COR-L47 (cell line): ENCODE data around the gene SC5D.

ENCODE experiments used
- DNase-seq: peaks from one replicate; lab custom pipeline; 2025; lab: John Stamatoyannopoulos, UW

SC5D gene

DNA sequence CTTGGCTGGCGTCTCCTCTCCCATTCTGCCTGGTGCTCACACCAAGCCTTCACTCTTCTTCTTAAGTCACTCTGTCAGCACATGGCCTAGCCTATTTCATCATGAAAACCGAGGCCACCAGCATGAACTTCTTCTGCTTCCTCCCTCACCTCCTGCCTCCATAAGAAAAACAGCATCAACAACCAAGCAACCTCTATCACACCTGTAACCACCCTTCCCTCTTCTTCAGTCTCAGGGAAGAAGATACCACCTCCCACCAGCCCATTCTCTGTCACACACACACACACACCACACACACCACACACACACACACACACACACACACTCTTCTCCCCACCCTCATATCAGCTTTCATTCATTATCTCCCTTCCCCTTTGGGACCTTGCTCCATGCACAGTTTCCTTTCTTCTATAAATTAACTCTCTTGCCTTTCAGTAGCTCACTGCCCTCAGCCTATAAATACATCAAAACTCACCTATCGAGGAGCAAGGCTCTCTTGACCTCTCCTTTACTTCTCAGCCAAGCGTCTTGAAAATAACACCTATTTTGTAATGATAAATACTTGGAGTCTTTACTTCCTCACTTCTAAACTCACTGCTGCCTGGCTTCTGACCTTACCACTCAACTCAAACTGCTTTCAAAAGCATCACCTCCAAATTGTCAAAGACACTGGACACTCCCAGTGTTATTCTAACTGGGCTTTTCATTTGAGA lies 36.6 kb downstream of the SC5D start:
- no peak for DNase-seq

- no peak for DNase-seq
These were observed 37.3 kb downstream of the SC5D start for GRCh38 chr11:121329781-121330395.

GRCh38 chr11:121330614-121331435 lies 38.3 kb downstream of the SC5D start:
- no peak for DNase-seq

DNA sequence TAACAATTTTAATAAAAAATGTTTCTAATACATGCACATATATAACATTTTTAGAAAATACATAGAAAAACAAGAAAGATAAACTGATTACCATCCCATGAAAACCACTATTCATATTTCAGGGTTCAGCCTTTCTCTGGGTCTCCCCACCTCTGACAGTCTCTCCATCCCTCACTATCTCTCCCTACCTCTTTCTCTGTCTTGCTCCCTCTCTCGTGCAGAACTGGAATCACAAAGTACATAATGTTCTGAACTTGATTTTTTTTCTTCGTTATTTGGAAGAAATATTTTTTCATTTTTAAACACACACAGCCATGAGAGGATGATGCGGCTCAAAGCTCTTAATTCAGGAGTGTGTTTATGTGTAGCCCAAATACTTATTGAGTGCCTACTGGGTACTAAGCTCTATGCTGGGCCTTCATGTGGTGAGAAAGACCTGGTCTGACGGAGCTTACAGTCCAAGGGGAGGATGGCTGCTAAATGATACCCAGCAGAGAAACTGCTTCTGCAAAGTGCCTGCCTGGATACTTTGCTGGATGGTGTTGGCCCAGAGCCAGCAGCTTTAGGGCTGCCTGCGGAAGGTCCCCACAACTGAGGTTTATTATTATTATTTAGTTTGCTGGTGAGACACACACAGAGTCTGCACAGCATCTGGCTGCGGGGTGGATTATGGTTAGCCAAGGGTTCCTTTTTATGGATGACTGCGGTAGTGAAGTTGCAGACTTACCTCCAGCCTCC lies 42.6 kb downstream of the SC5D start:
- no peak for DNase-seq

DNA sequence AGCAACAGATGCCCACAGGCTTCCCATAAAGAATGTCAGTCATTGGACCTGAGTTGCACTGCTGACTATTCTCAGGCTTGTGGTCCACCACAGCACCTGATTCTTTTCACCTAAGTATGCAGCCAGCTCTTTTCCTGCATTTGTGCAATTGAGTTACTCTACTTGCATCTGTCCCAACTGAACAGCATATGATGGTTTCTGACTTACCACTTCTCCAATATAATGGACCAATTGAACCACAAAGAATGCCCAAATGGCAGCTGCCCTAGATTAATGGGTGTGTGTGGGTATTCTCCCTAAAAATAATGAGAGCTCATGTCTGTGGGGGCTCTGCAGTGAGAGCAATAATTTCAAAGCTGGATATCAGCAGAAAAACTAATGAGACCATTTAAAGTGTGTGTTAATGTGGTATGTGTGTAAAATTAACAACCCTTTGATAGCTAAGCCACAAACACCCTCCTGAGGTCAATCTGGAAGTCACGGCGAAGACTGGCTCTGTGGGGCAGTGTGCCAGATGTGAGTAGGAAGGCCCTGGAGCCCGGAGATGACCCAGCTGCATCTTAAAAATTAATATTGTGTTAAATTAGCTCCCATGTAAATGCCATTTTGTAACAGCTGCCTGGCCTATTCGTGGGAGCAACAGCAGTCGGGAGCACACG lies 43.8 kb downstream of the SC5D start:
- no peak for DNase-seq

DNA sequence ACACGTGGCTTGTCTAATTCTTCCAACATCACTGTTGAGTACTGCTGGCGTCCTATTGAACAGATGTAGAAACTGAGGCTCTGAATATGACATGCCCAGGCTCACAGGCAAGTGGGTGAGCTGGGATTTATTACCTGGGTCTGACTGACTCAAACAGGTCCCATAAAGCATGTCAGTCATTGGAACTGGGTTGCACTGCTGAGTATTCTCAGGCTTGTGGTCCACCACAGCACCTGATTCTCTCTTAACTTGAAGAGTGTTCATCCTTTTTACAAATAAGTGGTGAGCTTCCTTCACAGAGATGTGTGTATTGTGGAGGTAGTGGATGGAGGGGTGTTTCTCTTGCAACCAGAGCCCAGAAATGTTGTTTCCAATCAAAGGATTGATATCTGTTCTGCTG lies 44.5 kb downstream of the SC5D start:
- no peak for DNase-seq

- no peak for DNase-seq
These were observed 45.2 kb downstream of the SC5D start for GRCh38 chr11:121337740-121338272.

- DNase-seq, result no peak
These were observed 46.0 kb downstream of the SC5D start for GRCh38 chr11:121338536-121338935.

DNA sequence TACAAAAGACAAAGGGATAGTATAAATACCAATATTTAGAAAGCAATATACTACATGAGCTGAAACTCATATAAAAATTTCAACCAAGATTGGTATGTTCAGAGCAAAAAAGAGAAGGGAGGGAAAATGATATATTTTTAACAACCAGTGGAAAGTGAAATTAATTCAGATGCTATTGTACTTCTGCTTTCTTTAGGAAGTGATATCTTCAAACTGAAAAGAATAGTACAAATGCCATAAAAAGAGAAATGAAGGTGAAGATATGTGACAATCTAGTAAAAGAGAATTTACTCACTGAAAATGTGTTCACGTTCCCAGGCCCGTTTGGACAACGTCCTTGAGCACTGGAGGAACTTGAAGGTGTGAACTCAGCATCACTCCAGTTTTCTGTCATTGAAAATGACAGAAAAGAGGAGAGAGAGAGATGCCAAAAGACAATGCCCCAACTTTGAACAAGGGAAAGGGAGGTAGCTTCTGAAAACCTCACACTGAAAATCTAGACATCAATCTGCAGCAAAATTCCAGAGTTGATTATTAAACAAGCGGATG lies 47.5 kb downstream of the SC5D start:
- no peak for DNase-seq

DNA sequence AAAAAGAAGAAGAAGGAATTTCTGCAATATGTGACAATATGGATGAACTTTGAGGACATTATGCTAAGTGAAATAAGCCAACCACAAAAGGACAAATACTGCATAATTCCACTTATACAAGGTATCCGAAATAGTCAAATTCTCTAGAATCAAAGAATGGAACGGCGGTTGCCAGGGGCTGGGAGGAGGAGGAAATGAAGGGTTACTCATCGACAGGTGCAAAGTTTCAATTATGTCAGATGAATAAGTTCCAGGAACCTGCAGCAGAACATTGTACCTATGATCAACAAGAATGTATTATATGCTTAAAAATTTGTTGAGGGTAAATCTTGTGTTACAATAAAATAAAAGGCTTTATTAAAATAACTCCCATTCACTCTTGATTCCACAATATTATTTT lies 49.0 kb downstream of the SC5D start:
- peak; percentile 19 for DNase-seq

DNA sequence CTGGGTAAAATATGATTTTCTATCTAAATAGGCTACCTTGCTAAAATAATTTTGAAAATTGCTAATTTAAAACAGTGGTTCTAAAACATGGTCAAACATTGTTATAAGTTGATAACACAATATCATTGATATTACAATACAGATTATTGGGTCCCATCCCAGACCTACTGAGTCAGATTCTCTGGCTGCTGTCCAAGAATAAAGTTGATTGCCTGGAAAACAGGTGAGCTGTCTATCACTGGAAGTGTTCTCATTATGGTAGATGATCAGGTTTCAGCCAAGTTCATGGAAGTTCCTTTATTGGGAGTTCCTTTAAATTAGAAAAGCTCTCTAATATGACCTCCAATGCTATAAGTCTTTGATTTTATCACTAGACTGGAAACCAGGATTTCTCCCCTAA lies 52.3 kb downstream of the SC5D start:
- no peak for DNase-seq

GRCh38 chr11:121347094-121347493 lies 54.5 kb downstream of the SC5D start:
- DNase-seq, result no peak

DNA sequence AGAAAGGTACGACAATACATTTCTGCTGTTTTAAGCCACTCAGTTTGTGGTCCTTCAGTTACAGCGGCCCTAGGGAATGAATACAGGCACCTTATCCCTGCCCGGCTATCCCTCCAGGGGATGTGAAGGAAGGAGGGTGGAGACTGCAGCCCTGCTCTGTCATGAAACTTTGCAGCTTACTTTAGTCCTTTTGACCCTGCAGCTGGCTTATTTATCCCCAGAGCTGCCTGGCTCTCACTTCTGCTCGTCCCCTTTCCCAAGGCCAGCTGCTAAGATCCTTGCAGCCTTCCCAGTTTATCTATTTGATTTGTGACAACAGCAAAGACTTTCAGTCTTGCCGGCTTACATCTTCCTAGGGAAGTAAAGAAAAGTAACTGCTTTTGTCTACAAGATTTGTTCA lies 55.2 kb downstream of the SC5D start:
- DNase-seq, result no peak

DNA sequence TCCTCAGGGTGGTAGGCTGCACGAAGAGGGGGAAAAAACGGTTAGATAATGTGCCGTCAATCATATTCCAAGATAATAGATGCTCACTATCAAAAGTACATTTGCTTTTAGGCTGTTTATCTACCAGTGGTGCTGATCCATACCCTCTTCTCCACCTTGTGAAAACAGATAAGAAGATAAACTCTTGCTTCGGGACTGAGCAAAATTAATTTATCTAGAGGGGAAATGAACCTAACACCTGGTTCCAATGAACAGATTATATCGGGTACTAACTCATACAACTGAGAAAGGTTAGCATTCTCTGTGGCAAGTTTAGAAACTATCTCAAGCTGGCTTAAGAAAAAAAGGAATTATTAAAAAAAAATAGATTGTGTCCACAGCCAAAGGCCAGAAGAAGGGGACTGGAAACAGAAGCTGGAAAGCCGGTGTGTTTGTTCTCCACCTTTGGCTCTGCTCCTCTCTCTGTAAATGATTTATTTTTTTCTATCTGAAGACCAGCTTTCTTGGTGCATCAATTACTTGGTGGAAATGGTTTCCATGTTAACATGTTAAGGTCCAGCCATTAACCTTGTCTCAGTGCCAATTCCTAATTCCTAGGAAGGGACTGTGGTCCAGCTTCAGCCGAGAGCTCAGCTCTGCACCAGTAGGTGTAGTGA lies 55.8 kb downstream of the SC5D start:
- DNase-seq, result no peak

DNA sequence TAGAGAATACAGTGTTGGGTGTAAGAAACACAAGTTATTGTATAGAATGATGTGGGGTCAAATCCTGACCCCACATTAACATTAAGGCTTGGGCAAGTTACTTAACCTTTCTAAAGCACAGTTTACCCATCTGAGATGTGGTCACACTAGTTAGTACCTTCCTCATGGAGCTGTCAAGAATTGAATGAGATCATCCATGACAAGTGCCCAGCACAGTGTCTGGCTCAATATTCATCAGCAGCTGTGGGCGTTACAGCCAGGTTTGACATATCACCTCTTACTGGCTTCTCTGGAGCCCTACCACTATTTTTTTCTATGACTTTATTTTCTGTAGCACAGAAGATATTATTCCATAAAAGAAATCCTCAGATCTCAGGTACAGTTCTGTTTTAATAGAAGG lies 57.2 kb downstream of the SC5D start:
- no peak for DNase-seq

DNA sequence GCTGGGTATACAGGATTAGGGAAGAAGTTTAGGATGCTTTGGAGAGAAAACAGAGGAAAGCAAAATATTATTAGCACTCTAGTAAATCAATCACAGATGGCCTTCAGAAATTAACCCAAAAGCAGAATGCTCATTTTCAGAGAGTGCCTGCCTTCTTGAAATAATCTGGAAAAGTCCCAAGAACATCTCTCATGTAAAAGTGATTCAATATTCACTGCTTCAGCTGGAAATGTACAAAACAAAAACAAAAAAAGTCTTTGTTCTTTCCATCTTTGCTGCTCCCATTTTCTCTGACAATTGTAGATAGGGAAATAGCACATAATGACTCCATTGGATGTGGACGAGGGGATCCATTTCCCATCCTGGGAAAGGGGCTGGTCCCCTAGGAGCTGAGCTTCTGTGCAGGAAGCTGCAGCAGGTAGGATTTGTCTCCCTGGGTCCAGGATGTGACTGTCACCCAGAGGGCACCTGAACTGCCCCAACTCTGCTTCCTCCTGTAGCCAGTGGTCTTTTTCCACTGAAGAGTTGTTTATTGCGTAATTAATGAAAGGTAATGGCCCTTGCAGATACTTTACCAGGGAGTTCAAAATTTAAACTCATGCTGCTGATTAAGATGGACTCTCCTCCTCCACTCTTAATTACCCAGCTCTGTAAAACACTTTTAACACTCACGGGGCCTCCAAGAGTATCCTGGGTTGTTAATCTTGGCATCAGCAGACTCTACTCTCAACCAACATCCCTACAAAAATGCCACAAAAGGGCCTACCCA lies 57.9 kb downstream of the SC5D start:
- no peak for DNase-seq

DNA sequence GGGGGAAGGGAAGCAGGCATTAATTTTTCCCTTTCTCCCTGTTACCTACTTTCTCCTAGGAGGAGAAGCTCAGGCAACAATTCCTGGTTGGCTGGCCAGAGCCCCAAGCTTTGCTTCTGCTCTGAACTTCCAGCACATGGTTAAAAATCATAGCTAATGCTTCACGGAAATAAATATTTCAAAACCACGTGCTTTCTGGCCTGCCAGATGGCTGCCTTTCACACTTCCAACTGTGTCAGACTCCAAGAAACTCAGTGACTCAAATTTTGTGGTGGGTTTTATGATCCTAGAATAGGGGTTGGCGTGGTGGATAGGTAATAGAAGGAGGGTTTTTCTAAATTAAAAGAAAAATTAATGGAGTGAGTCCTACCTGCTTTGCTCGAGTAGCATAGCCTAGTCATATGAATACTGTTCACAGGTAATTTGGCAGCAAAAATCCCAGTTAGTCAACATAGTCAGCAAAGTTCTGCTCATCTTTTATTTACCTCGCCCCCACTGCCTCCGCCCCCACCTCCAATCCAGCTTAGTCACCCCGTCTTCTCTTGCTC lies 58.6 kb downstream of the SC5D start:
- no peak for DNase-seq

GRCh38 chr11:121352251-121352891 lies 59.8 kb downstream of the SC5D start:
- DNase-seq, result peak; percentile 87

GRCh38 chr11:121354192-121354591 lies 61.6 kb downstream of the SC5D start:
- DNase-seq, result no peak
